GM18951 (cell line): Measurements from ENCODE around the gene ITPR3.

Source experiments
- POLR2A ChIP-seq: IDR thresholded peaks from 4 replicates; pipeline ENCODE4 v1.6.1; 2011; ENCODE audit warnings: mild to moderate bottlenecking; ENCODE audit not compliant: insufficient read length, insufficient read depth; ENCODE audit errors: extremely low read depth
- in situ Hi-C: fragments of 300-500 bp; cut with MboI; formaldehyde crosslinking; loops from one replicate; pipeline ENCODE4 v1.12.0; 2022; ENCODE audit warnings: low sequenced_read_pairs, mixed read lengths, inconsistent platforms; ENCODE audit not compliant: unreplicated experiment

Gene ITPR3

DNA sequence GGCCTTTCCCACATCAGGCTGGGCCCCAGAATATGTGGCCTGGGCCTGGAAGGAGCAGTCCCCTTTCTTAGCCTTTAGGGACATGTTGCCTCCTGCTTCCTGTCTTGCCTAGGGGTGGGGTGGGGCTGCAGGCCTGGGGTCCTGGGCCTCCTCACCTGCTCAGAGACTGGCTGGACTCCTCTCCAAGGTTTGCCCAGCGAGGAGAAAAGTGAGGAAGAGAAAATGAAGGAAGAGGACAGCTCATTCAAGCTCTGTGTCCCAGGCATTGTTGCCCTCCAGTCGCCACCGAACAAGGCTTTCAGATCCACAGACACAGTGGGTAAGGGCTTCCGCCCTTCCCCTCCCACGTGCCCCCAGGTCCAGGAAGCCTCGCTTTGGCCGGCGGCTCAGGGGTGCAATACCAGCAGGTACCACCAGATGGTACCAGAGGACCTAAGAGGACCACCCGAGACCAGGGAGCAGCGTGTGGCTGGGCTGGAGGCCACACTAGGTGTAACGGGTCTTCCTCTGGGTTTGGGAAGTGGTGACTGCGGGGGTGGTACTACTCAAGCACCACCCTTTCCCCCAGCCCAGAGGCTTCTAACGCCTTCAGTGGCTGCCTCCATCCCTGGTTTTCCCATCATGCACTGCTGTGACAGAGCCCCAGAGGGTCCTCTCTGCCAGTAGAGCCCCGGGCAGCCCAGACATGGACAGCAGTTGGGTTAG lies 35.6 kb upstream of the ITPR3 start:
- in situ Hi-C loops, result loop anchor here (10.0 kb wide), 1 partner anchor 119 kb away; no protein-coding TSS in a partner anchor
- TF ChIP-seq POLR2A, result peak; percentile 29

DNA sequence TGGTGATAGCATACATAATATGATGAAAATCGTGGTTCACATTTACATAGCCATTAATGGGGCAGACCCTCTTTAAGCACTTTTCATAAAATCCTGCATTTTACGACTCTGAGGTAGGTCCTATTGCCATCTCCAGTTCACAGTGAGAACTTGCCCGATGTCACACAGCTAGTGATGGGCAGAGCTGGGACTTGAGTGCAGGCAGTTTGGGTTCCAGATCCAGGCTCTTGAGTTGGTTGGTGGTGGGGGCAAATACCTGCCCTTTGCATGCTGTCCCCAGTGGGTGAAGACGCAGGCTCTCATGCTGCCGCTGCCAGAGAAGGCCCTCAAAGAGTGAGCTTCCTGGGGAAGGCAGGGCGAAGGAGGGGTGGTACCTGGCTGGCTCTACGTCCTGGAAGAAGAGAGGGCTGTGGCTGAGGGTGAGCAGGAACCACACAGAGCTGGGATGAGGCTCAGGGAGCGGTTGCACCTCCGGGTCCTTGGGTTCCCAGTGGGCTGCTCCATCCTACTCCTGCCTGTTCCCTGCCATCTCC lies 34.9 kb upstream of the ITPR3 start:
- in situ Hi-C loops, result loop anchor here (10.0 kb wide), 1 partner anchor 119 kb away; no protein-coding TSS in a partner anchor
- TF ChIP-seq POLR2A, result no peak

DNA sequence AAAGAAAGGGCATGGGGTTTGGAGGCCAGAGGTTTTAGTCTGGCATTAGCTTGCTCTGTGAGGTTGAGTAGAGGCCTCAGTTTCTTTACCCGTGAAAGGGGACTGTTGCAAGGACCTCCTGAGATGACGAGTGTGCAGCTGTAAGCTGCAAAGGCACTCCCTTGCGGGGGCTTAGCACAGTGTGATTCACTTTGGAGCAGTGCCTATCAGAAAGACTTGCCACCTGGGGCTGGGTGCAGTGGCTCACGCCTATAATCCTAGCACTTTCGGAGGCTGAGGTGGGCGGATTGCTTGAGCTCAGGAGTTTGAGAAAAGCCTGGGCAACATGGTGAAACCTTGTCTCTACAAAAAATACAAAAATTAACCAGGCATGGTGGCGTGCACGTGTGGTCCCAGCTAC lies 33.6 kb upstream of the ITPR3 start:
- no peak for TF ChIP-seq POLR2A
- in situ Hi-C loops, result loop anchor here (10.0 kb wide), 1 partner anchor 117 kb away; no protein-coding TSS in a partner anchor

DNA sequence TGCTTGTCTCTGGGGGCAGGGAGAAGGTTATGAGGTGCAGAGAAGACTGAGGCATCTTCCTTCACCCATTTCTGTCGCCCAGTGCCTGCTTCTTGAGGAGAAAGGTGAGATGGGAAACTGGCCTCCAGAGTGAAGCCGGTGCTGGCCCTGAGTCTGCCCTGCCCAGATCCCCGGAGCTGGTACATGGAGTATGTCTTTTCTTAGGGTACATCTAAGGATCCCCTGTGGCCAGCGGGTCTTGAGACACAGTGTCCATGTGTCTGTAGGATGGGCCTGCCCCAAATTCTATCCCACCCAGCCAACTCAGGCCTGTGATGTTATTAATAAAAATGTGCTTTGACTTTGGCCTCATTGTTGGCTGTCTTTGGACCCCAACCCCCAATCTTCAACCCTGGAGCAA lies 32.2 kb upstream of the ITPR3 start:
- in situ Hi-C loops, result loop anchor here (10.0 kb wide), 1 partner anchor 116 kb away; no protein-coding TSS in a partner anchor
- TF ChIP-seq POLR2A, result no peak

DNA sequence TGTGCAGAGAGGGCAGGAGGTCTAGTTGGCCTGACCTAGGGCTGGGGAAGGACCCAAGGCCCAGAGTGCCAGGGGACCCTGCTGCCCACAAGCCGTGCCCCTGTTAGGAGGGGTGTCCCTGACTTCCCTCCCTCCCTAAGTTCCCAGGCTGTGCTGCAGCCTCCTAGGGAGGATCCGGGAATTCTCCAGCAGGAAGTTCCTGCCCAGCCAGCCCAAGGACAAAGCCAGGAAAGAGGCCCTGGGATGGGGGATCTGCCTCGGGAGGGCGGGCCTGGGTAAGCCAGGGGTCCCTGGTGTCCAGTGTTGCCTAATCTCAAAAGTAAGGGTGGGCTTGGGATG lies 31.8 kb upstream of the ITPR3 start:
- in situ Hi-C loops, result loop anchor here (10.0 kb wide), 1 partner anchor 115 kb away; no protein-coding TSS in a partner anchor
- no peak for TF ChIP-seq POLR2A

DNA sequence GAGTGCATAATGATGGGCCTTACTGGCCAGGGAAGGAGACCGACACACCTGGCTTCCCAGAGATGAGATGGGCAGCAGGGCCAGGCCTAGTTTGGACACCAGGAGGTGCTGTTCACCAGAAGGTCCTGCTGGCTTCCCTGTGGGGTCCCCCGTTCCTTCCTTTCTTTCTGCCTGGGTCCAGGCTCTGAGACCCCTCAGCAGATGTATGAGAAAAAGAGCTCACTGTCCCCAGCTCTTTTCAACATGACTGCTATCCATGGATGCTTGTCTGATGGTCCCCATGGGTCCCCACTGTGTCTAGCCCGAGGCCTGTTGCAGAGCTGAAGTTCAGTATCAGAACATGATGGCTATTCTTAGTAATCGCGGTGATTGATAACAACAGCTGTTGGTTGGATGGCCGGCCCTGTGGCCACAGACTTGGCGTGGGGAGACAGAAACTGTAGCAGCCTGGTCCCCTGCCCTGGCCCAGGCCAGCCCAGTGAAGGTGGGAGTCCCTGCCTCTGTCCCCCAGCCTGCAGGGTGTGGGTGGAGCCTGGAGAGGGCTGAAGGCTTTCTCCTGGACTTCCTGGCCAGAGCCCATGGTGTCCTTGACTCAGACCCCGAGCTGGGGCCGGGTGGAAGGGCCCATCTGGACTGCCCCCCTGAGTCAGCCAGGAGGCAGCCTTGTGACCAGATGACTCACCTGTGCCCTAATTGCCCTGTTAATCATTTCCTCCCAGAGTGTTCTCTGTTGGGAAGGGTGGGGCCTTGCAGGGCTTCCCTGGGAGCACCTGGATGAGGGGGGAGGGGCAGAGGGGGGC lies 31.2 kb upstream of the ITPR3 start:
- no peak for TF ChIP-seq POLR2A
- in situ Hi-C loops, result loop anchor here (10.0 kb wide), 1 partner anchor 115 kb away; no protein-coding TSS in a partner anchor

DNA sequence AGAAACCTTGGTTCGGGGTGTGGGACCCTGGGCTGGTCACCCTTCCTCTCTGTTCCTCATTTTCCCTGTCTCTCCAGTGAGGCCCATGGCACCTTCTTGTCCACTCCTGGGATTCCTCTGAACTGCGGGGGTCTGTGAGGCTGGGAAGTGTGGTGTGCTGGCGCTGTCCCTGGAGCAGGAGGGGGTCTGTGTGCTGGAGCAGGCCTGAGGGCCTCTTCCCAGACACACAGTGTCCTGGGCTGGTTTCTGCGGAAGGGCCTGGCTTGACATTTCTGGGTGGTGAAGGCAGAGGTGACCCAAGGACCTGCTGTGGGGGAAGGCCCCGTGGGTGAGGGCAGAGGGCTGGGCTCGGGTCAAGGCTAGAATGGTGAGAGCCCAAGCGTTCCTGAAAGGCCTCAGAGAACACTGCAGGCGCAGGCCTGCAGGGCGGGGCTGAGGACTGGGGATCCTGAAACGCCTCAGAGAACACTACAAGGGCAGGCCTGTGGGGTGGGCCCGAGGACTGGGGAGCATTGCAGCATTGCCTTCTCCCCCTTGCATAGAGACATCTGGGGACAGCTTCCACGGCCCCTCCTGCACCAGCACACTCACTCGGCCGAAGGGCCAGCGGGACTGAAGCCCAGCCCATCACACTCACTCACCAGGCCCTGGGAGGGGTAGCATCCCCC lies 30.5 kb upstream of the ITPR3 start:
- TF ChIP-seq POLR2A, result no peak
- in situ Hi-C loops, result no loop called here

DNA sequence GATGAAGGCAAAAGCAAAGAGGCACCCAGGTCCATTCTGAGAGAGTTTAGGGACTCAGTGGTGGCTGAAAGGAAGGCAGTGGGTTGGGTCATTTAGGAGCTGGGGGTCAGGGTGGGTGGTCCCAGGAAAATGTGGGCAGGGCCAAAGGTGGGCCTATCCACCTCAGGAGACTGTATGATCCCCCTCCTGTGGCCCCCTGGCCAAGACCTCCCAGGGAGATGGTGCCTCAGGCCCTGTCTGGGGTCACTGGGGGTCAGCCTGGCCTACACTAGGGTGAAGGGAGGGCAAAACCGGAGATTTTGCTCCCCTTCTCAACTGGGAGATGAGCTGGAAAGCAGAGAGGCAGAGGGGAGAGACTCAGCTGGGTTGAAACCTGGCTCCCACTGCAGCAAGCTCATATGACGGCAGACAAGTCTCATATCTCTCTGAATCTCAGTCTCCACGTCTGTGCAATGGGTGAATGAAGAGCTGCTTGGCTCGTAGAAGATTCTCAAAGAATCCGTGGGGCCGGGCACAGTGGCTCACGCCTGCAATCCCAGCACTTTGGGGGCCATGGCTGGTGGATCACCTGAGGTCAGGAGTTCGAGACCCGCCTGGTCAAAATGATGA lies 29.6 kb upstream of the ITPR3 start:
- in situ Hi-C loops, result no loop called here
- no peak for TF ChIP-seq POLR2A

DNA sequence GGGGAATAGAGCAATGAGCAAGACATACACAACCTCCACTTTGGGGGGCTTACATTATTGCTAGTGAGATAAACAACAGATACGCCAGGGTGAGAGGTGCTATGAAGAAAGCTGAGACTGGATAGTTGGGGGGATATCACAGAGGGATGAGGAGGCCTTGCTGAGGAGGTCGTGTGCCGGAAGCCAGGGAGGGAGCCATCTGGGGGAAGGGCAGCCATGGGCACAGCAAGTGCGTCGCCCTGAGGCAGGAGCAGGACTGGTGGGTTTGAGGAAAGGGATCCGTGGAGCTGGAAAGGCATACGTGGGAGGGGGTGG lies 28.9 kb upstream of the ITPR3 start:
- in situ Hi-C loops, result no loop called here
- no peak for TF ChIP-seq POLR2A

DNA sequence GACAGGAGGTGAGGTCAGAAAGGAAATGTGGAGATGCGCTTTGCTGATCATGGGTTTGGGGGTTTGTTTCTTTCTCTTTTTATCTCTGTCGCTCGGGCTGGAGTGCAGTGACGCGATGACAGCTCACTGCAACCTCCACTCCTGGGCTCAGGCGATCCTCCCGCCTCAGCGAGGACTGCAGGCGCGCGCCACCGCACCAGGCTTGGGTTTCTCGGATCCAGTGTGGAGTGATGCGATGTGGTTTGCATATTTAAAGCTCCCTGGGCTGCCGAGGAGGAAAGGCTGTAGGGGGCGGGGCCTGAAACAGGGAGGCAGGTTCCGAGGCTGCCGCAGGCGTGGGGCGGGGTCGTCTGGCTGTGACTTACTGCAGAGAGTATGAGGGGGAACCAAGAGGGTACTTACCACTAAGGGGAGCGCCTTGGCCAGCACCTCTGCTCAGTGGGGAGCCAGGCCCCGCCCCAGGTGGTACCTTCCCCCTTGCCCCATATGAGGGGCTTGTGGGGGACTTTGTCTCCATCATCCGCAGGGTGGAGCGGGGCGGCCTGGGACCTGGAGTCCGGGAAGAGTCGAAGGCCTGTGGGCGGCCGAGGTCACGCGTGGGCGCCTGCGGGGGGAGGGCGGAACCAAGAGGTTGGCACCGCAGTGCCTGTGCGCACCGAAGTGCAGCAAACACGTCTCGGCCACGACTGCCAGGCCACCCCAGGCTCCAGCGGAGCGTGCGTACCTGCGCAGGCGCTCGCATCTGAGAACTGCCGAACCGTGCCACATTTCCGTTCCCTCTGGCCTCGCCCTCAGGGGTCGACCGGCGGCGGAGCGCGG lies 28.3 kb upstream of the ITPR3 start:
- peak; percentile 47 for TF ChIP-seq POLR2A
- in situ Hi-C loops, result no loop called here

DNA sequence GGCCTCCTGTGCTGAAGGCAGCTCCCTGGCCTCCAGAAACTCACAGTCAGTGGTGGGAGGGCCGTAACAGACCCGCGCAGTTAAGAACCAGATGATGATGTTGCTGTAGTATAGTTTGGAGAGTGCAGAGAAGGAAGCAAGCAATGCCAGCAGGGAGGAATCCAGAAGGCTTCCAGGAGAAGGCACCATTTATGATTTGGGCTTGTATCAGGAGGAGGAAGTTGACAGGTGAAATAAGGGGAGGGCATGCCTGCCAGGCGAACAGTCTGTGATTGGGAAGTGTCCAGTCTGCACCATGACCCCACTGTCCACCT lies 27.8 kb upstream of the ITPR3 start:
- in situ Hi-C loops, result no loop called here
- no peak for TF ChIP-seq POLR2A
